Prostate gland (tissue), 2 donors: ENCODE data around the gene ACKR3. TPM values are rescaled to one million over a fixed set of nuclear protein-coding genes. Genes with fewer than 3 reads are reported as not detected.

Source experiments
- DNase-seq: peaks from one replicate; pipeline ENCODE4 v3.0.0-alpha.2; 2019; ENCODE audit warnings: low spot score
- H3K27ac ChIP-seq, 2 donors: fragments of 200-600 bp; sonication (generic); 2 replicates each; pipeline ENCODE4 v1.5.1; 2017 to 2019
- H3K27me3 ChIP-seq: fragments of 200-600 bp; sonication (generic); replicated peaks from 2 replicates; pipeline ENCODE4 v1.5.1; 2019; ENCODE audit not compliant: insufficient read depth
- H3K36me3 ChIP-seq, 2 donors: fragments of 200-600 bp; sonication (generic); 1 replicate in 1 of 2; 2 replicates in 1 of 2; pipeline versions ENCODE4 v1.5.1 to v1.8.1; 2017 to 2019
- H3K4me1 ChIP-seq: fragments of 200-600 bp; sonication (generic); replicated peaks from 2 replicates; pipeline ENCODE4 v1.5.1; 2019
- H3K4me3 ChIP-seq, 2 donors: fragments of 200-600 bp; sonication (generic); 2 replicates each; pipeline ENCODE4 v1.5.1; 2017 to 2019
- H3K9me3 ChIP-seq: fragments of 200-600 bp; sonication (generic); 2 replicates; pipeline ENCODE4 v1.5.1; 2017
- POLR2A ChIP-seq: fragments of 450-650 bp; IDR thresholded peaks from one replicate; pipeline ENCODE4 v1.6.1; 2016; ENCODE audit warnings: antibody characterized with exemption, mild to moderate bottlenecking
- POLR2AphosphoS5 ChIP-seq: sonication (generic); formaldehyde crosslinking; IDR thresholded peaks from one replicate; pipeline ENCODE4 v1.6.1; 2017; ENCODE audit warnings: antibody characterized with exemption
- whole genome bisulfite sequencing: methylation state at CpG from one replicate; pipeline ENCODE4 v1.1.5; 2018; 5-methylcytosine and 5-hydroxymethylcytosine counted together
- intact Hi-C: fragments of 100-400 bp; cut with DNase I; formaldehyde crosslinking; loops from one replicate; pipeline ENCODE4 v1.14.2; 2022
- total RNA-seq, 2 donors: library from RNA; depleted of rRNA; stranded (reverse); fragments of >200 nt; gene quantifications; one replicate each; pipeline ENCODE4 v1.1.0, GENCODE V29; 2016
- TF ChIP-seq, protein P1 (sequence below), 4 experiments: fragments of 200-600 bp in 2 of 4; fragments of 450-650 bp in 2 of 4; sonication (generic) in 2 of 4; IDR thresholded peaks; 1 replicate in 3 of 4; 2 replicates in 1 of 4; pipeline ENCODE4 v1.5.1; 2016 to 2019; ENCODE audit warnings: antibody characterized with exemption in 4 of 4, mild to moderate bottlenecking in 2 of 4, moderate library complexity in 2 of 4

The ACKR3 gene
- total RNA-seq, 2 donors from 2014 or later: 2.1 to 19.2 TPM

GRCh38 chr2:236616031-236616430 lies 46.4 kb downstream of the ACKR3 start:
- no peaks in the 10 kb centered on the region for H3K27me3 ChIP-seq

DNA sequence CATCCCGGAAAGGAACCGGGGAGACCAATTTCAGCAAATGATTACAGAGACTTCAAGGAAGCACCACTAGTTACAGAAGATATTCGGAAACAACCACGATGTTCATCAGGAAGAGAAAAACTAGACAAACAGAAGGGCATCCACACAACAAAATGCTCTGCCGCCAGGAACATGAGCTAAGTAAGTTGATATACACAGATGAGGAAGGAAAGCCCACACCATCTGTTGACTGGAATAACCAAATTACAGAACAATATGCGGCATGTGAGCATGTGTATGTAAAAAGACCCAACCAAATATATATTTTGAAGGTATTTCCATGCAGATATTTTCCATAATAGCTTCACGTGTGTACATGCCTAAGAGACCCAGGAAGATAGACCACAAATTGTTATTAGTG lies 47.0 kb downstream of the ACKR3 start:
- H3K4me1 ChIP-seq: no peaks in the 10 kb centered on the region
- TF ChIP-seq POLR2AphosphoS5: no peak
- no peaks in the 10 kb centered on the region for H3K36me3 ChIP-seq
- no peak overlapping the region for H3K4me3 ChIP-seq
- no peaks in the 10 kb centered on the region for H3K27me3 ChIP-seq
- H3K27ac ChIP-seq: no peak overlapping the region
- no peak for DNase-seq
- no peaks in the 10 kb centered on the region for H3K9me3 ChIP-seq
- WGBS: 96% methylated on average over 7 of the region's 7 CpGs
- intact Hi-C loops: no loop called here

More at GRCh38 chr2:236616031-236616430, 46.4 kb downstream of the ACKR3 start:
- Histone ChIP-seq H3K27ac (no peak overlapping the region), H3K4me3 (no peak overlapping the region), H3K4me1 (no peaks in the 10 kb centered on the region), H3K9me3 (no peaks in the 10 kb centered on the region), H3K36me3 (no peaks in the 10 kb centered on the region)
- intact Hi-C loops: no loop called here
- no peak for DNase-seq
- 92% methylated on average over 6 of the region's 6 CpGs for WGBS
- TF ChIP-seq POLR2A: no peak
- TF ChIP-seq POLR2AphosphoS5: no peak
- TF ChIP-seq, protein P1, sequence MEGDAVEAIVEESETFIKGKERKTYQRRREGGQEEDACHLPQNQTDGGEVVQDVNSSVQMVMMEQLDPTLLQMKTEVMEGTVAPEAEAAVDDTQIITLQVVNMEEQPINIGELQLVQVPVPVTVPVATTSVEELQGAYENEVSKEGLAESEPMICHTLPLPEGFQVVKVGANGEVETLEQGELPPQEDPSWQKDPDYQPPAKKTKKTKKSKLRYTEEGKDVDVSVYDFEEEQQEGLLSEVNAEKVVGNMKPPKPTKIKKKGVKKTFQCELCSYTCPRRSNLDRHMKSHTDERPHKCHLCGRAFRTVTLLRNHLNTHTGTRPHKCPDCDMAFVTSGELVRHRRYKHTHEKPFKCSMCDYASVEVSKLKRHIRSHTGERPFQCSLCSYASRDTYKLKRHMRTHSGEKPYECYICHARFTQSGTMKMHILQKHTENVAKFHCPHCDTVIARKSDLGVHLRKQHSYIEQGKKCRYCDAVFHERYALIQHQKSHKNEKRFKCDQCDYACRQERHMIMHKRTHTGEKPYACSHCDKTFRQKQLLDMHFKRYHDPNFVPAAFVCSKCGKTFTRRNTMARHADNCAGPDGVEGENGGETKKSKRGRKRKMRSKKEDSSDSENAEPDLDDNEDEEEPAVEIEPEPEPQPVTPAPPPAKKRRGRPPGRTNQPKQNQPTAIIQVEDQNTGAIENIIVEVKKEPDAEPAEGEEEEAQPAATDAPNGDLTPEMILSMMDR (IDR thresholded peaks at IDR 0.05): no peak

- no peaks in the 10 kb centered on the region for H3K27me3 ChIP-seq
- WGBS: 91% methylated on average over 6 of the region's 6 CpGs
- no peaks in the 10 kb centered on the region for H3K9me3 ChIP-seq
- H3K27ac ChIP-seq: no peak overlapping the region
- TF ChIP-seq POLR2AphosphoS5 (no peak), POLR2A (no peak)
- TF ChIP-seq, protein P1 (IDR thresholded peaks at IDR 0.05): no peak
- no peaks in the 10 kb centered on the region for H3K36me3 ChIP-seq
- H3K4me1 ChIP-seq: no peaks in the 10 kb centered on the region
- no peak overlapping the region for H3K4me3 ChIP-seq
- intact Hi-C loops: no loop called here
- no peak for DNase-seq
These were observed 47.7 kb downstream of the ACKR3 start for GRCh38 chr2:236617221-236617737.

DNA sequence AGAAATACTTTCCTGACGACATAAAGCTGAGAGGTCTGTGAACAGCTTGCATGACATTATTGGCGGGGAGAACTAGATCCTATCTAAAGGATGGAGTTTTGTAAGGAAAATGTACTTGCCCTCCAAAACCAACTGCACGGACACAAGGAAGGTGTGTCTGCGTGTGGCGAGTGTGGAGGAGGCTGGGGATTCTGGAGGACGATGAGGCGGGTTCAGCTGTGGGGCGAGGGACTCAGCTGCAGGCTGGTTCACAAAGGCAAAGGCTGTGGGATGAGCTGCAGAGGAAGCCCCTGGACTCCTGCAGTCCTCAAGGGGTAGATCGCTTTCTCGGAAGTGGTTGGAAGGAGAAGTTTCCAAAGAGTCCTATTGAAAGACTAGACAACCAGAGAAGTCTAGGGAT lies 48.2 kb downstream of the ACKR3 start:
- Histone ChIP-seq H3K4me3 (no peak overlapping the region), H3K4me1 (no peaks in the 10 kb centered on the region), H3K27me3 (no peaks in the 10 kb centered on the region), H3K9me3 (no peaks in the 10 kb centered on the region), H3K27ac (no peak overlapping the region), H3K36me3 (no peaks in the 10 kb centered on the region)
- no peak for DNase-seq
- TF ChIP-seq POLR2AphosphoS5 (no peak), POLR2A (no peak)
- TF ChIP-seq, protein P1 (IDR thresholded peaks at IDR 0.05): no peak
- 90% methylated on average over 10 of the region's 10 CpGs for WGBS
- intact Hi-C loops: no loop called here

DNA sequence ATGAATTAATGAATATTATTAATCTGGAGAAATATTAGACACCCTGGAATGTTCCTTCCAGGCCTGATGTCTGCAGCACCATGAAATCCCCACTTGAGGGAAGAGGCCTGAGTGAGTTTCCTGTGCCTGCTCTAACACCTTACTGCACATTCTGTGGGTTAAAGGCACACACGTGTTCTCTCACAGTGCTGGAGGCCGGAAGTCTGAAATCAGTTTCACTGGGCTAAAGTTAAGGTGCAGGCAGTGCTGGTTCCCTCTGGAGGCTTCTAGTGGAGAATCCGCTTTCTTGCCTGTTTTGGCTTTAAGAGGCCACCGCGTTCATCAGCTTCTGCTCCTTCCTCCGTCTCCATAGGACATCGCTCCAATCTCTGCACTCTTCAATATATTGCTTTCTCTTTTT lies 48.7 kb downstream of the ACKR3 start:
- no peak overlapping the region for H3K4me3 ChIP-seq
- H3K4me1 ChIP-seq: no peaks in the 10 kb centered on the region
- 90% methylated on average over 7 of the region's 7 CpGs for WGBS
- intact Hi-C loops: no loop called here
- H3K36me3 ChIP-seq: no peaks in the 10 kb centered on the region
- H3K9me3 ChIP-seq: no peaks in the 10 kb centered on the region
- DNase-seq: no peak
- TF ChIP-seq POLR2AphosphoS5: no peak
- TF ChIP-seq POLR2A: no peak
- TF ChIP-seq, protein P1 (IDR thresholded peaks at IDR 0.05): no peak
- no peaks in the 10 kb centered on the region for H3K27me3 ChIP-seq
- H3K27ac ChIP-seq: no peak overlapping the region
